NCI-H460 (cell line): Measurements from ENCODE around the gene AVEN. TPM values are rescaled to one million over a fixed set of nuclear protein-coding genes. Genes with fewer than 3 reads are reported as not detected.

Experiments
- DNase-seq: peaks from one replicate; pipeline ENCODE4 v3.0.0-alpha.2; 2016; ENCODE audit warnings: low read depth; ENCODE audit errors: extremely low read depth
- total RNA-seq: library from RNA; depleted of rRNA; stranded (reverse); fragments of >200 nt; shearing (Covaris generic); gene quantifications from 2 replicates; pipeline ENCODE4 v1.2.3, GENCODE V29; 2014

Gene AVEN
- total RNA-seq, 1 experiment from 2014 or later, result 16.5 TPM

DNA sequence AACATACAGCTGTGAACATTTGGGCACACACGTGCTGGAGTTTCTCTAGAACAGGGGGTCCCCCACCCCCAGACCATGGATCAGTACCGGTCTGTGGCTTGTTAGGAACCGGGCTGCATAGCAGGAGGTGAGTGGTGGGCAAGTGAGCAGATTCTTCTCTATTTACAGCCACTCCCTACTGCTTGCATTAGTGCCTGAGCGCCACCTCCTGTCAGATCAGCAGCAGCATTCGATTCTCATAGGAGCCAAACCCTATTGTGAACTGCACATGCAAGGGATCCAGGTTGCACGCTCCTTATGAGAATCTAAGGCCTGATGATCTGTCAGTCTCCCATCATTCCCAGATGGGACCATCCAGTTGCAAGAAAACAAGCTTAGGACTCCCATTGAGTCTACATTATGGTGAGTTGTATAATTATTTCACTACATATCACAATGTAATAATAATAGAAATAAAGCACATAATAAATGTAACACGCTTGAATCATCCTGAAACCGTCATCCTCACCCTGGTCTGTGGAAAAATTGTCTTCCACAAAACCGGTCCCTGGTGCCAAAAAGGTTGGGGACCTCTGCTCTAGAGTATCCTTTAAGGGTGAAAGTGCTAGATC, 44.9 kb downstream of the AVEN start:
- peak; percentile 34 for DNase-seq

GRCh38 chr15:33988384-33988783, 50.6 kb downstream of the AVEN start:
- DNase-seq, result no peak

DNA sequence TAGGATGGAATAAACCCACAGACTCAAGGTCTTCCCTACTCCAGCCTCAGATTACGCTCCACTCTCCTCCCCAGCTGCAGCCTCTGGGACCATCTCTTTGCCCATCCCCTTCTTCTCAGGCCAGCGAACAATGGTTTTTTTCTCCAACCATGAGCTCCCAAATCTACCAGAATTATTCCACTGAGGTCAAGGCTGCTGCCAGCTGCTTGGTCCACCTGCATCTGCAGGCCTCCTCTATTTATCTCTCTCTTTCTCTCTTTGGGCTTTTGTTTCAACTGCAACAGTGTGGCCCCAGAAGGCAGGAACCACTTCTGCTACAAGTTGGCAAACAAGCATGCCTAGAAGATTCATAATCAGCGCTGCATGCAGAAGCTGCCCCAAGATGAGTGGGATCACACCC, 51.6 kb downstream of the AVEN start:
- DNase-seq, result no peak

GRCh38 chr15:33985751-33986150, 53.3 kb downstream of the AVEN start:
- DNase-seq, result no peak

- DNase-seq, result no peak
These were observed 53.7 kb downstream of the AVEN start for GRCh38 chr15:33985287-33985686.

- DNase-seq, result no peak
These were observed 56.5 kb downstream of the AVEN start for GRCh38 chr15:33982516-33982915.

DNA sequence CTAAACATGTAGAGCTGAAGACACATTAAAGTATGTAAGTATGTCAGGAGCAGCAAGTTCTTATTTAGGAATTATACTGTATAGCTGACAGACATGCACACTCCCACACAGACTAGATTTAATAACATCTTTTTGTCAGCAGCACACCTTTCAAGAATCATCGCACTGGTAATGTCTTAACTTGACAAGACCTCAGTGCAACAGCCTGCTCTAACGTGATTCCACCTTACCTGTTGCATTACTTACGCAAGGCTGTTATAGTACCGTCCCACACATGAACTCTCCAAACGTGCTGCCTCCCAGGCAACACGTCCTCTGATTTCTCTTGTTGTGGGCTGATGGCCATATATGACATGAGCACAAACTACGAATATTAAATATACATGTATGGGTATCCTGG, 58.8 kb downstream of the AVEN start:
- DNase-seq, result no peak

DNA sequence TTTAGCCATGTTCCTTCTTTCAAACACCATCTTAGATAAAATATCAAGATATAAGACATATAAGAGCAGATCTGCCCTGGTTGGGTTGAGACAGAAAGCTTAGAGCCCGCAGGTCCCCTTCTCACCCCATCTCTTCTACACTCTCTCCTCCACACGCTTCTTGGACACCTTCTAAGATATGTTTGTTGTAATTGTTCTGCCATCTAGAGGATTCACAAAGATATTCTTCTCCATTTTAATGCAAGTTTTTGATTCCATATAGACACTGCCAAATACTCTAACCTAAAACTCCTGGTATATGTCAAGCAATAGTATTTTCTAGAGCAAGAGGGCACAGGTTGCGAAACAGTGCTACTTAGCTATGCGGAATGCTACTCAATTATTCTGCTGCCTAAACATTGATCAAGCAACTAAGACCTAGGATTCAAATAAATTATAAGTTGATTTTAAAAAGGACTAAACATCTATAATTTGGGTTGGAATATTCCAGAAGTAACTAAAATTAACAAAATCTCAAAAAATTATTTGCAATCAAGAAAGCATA, 63.9 kb downstream of the AVEN start:
- no peak for DNase-seq

DNA sequence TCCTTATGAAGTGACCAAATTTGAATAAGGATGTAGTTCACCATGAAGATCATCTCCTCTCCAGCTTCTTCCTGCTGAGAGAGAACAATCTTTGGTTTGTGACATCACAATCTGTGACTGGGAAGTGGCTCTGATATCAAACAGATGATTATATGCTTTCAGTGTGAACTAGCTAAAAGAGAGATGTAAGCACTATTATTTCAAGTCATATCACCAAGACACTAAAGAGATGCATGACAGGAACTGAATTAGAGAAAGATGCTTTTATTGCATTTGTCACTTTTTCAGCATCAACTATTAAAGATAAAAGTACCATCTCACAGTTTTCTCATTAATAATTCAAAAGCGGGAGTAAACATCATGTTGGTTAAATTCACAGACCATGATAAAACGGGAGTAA, 67.2 kb downstream of the AVEN start:
- DNase-seq, result no peak

DNA sequence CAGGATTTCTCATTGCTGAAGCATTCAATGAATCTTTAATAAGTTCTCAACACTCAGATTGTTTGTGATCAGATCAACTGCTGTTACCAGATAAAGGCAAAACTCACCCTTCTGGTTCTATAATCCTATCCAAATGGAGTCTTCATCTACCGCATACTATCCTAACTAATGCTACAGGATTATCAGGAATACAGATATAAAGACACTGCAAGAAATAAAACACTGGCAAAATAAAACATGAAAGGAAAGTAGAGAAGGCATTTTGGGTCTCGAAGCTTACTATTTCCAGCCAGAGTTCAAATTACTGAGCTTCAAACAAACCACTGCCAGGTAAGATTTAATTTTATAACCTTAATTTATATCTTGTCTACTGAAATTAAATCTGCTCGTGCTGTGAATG, 70.2 kb downstream of the AVEN start:
- no peak for DNase-seq

DNA sequence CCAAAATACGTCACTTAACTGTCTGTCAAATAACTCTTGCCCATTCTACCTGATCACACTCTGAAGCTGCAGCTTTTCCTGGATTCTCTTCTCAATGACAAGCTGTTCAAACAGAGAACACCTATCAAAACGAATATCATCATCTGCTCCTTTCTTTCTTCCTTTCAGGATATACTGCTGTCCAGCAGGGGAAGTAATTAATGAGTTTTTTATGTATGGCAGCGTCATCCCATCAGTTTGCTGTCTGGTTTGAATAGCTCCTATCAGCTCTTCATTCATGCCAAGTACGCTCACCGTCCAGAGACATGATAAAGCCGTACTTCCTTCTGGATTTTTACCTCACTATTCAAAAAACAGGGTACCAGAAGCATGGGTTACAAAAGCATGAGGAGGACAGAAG, 70.8 kb downstream of the AVEN start, which contains the start of gene CHRM5:
CHRM5 (plus strand) TSS at position 274 of the 400 bp plus-strand sequence. CDS start 94,221 bp downstream, outside the sequence.
- no peak for DNase-seq

- no peak for DNase-seq
These were observed 74.4 kb downstream of the AVEN start for GRCh38 chr15:33964665-33965040.

- DNase-seq, result peak; percentile 24
These were observed 75.0 kb downstream of the AVEN start for GRCh38 chr15:33963831-33964664.

- no peak for DNase-seq
These were observed 78.5 kb downstream of the AVEN start for GRCh38 chr15:33960549-33960935.

DNA sequence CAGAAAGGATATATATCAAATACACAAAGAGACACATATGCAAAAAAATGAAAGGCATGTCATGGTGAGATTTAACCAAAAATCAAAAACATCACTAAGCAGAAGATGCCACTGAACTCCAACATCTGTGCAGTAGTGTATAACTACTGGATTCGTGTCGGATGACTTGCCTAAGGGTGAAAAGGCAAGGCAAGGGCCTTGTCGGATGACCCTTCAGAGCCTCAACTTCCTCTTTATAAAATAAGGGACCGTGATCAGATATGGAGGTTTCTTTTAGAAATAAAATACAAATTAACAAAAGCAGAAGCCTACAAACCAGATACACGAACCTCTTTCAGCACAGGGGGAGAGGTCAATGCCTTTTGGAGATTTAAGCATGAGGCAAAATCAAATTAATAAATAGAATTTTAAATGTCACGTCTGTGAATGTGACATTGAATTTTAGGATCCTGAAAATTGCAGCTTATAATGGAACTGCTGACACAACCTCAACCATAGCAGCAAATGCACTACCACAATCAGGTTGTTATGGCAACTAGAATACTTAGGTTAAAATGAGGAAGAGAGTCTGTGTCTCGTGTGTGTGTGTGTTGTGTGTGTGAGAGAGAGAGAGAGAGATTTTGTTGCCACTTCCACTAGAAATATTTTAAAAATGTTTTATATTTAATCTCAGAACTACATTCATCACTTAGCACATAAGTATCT, 79.0 kb downstream of the AVEN start:
- no peak for DNase-seq

DNA sequence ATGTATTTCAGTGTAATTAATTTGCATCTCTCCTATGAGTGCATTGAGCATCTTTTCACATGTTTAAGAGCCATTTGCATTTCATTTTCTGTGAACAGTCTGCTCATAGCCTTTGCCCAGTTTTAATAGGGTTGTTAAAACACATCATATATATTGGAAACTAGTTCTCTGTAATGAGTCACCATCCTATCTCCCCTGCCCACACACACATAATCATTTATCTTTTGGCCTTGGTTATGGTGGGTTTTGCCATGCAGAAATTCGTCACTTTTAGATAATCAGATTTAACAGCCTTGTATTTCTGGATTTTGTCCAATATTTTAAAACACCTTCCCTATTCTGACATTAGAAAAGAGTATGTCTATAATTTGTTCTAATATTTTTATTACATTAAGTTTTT, 82.6 kb downstream of the AVEN start:
- DNase-seq, result no peak

GRCh38 chr15:33955945-33956344, 83.1 kb downstream of the AVEN start:
- no peak for DNase-seq

GRCh38 chr15:33946152-33946551, 92.9 kb downstream of the AVEN start:
- DNase-seq, result no peak

DNA sequence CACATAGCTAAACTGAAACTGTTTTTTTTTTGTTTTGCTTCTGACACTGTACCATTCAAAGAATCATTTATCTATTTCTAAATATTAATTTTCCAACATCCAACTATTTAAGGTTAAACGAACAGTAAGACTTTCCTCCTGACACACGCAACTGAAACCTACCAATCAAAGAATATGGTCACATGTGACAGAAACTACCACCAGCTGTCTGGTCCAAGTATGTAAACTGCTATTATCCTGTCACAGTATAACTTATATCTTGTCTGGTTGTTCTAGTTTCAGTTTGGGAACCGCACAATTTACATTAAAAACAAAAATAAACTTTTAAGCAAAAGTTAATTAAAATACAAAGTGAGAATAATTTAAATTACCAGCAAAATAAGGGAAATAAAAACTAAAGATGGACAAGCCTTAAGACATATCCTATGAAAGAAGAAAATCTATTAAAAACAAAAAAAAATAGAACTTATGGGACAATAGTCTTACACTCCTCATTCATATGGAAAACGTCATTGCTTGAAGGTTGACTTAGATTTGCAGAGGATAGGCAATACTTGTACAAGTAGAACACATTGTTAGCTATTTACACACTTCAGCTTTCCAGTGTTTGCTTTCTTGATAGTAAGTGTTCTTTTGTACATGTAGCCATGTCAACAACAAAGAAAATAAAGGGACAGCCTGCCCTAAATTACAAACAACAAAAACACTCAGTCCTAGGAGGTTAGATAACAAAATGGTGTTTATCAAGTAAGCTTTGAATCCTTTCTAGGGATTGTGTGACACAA, 97.5 kb downstream of the AVEN start:
- DNase-seq, result no peak

DNA sequence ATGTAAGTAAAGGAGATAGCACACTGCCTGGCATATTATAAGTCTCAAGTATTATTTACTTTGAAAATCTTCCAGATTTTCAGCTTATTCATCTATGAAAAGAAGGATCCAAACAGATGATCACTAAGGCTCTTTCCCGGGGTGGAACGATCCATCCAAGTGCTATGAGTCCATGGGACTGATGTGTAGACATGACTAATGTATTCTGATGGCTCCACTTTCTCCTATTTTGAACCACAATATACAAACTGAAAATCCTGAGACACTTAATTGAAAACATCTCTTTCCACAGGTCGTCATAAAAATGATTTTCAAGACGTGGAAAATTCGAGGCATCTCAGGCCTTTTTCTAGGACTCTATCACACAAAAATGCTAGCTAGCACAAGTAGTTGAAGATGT, 104.1 kb downstream of the AVEN start:
- DNase-seq, result no peak

GRCh38 chr15:33934396-33934795, 104.6 kb downstream of the AVEN start:
- DNase-seq, result no peak
